GM19438 (cell line): ENCODE results near the gene BAIAP2.

ENCODE experiments used
- ATAC-seq: cut with Tn5 transposase; IDR thresholded peaks from one replicate; pipeline ENCODE4 v1.9.1; 2021; ENCODE audit warnings: low read depth; ENCODE audit not compliant: unreplicated experiment

BAIAP2 gene

DNA sequence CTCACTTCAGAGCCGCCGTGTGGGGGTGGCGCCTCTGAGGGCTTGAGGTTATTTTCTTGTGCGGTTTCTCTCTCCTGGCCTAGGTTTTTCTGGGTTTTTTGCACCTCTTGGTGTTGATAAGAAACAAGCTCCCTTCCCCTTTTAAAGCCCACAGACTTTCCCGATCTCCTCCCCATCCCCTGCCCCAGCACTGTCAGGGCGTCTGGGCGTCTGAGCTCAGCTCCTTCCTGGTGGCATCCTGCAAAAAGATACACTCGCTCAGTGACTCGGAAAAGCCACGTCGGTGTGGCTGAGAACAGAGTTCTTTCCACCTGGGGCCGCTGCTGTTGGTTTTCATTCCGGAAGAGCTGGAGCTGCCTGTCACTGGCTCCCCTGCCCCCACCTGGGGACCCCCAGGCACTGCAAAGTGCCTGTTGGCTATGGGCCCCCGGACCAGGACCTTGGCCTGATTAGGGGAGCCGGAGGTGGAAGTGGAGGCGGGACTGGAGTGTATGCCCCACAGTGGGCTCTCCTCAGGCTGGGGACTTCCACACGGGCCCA is 14.5 kb downstream of the BAIAP2 start:
- no peak for ATAC-seq

DNA sequence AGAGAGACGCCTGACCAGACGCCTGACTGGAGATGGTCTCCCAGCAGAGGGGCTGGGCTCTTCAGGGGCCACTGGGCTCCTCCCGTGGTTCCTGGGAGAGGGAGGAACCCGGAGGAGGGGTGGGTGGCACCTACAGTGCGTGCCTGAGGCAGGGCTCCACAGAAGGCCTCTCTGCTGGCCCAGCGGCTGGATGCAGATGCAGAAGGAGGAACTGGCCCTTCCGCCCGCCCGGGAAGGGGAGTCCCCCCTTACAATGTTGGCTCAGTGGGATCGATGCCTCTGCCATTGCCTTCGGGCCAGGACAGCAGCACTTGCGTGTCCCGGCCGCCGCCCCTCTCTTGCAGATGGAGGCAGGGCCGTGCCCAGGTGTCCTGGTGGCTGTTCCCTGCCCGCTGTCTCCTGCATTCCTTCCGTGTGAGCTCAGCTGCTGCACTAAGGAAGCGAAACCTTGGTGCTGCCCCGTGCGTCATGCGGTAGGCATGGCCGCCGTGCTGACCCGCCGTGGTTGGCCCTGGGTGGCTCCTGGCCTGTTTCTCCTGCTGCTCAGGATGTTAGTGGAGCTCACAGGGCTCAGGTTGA is 15.1 kb downstream of the BAIAP2 start:
- ATAC-seq, result no peak

DNA sequence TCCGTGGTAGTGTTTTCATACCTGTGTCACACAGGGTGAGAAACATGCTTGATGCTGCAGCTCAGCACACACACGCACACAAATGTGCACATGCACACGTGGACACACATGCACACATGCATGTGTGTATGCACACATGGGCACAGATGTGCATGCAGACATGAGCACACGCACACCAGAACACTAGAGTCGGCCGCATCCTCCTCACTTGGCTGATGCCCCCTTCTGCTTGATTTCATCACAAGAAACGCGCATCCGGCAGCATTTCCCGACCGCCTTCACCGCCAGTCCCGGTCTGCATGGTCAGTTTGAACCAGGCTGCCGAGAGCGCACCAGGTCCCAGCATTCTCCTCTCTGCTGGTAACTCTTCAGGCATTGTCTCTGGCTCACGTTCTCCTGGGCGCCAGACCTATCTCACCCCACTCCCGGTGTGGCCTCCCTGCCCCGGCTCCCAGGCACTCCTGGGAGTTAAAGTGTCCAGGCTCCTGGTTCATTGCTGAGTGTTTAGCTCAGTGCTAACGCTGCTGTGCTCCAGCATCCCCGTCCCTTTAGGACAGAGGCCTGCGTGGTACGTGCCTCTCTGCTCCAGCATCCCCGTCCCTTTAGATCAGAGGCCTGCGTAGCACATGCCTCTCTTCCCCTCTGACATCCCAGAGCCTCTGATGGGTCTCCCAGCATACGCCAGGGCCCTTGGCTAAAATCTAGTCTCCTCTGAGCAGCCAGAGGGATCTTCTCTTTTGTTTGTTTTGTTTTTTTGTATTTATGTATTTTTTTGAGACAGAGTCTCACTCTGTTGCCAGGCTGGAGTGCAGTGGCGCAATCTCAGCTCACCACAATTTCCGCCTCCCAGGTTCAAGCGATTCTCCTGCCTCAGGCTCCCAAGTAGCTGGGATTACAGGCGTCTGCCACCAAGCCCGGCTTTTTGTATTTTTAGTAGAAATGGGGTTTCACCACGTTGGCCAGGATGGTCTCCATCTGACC is 16.0 kb downstream of the BAIAP2 start:
- no peak for ATAC-seq

DNA sequence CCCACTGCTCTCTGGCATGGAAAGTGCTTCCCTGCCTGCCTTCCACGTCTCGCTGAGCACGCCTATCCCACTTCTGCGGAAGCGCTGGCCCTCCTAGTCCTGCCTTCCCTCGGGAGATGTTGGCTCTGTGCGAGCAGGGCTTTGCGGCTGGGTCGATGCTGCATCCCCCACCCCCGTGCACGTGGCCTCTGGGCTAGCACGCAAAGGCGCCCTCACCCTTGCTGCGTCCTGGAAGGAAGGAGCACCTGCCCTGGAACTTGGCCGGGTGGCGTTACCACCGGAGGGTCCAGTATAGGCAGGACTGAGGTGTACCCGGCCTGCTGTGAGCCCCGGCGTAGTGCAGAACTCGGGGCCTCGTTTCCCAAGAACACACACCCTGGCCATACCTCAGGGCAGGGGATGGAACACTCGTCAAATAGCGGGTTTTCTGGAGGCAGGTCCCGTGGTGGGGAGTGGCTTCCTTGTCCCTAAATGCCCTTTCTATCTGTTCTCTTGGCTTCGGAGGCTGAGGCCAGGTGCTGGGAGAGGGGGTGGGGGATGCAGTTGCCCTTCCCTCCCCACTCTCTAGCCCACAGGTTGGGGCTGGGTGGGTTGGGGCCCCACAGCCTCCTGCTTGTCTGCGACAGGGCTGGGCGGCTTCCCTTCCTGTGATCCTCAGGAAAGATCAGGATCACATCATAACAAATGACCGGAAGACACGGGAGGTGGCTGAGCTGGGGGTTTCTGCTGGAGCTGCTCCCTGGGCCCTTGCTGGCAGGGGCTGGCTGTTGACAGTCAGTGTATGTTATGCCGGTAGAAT is 17.4 kb downstream of the BAIAP2 start:
- no peak for ATAC-seq

DNA sequence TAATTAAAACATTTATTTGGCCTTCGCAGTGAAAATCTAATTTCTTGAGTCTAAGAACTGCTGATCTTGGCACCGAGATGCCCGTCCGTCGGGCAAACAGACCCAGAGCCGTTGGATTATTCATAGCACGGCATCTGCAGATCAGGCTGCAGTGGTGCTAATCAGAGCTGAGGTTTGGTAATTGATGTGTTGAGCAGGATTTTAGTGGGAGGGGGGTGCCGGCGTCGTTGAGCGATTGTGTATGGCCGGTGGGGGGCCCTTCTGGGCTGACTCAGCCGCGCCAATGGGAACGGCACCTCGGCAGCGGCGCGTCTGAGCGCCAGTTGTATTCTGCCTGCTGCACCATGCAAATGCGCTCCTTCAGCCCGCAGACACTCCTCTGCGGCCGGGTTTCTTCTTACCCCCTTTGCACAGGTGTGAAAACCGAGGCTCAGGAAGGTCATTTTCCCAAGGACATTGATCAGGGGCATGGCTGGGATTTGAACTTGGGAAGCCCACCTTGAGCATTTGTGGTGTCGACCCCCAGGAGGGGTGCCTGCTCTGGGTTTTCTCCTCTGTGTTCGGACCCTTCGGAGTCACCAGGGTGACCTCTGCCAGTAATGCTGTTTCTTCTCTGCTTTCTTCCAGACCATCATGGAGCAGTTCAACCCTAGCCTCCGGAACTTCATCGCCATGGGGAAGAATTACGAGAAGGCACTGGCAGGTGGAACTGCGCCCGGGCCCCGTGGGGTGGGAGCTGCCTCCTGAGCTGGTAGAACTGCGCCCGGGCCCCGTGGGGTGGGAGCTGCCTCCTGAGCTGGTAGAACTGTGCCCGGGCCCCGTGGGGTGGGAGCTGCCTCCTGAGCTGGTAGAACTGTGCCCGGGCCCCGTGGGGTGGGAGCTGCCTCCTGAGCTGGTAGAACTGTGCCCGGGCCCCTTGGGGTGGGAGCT is 18.4 kb downstream of the BAIAP2 start:
- no peak for ATAC-seq

DNA sequence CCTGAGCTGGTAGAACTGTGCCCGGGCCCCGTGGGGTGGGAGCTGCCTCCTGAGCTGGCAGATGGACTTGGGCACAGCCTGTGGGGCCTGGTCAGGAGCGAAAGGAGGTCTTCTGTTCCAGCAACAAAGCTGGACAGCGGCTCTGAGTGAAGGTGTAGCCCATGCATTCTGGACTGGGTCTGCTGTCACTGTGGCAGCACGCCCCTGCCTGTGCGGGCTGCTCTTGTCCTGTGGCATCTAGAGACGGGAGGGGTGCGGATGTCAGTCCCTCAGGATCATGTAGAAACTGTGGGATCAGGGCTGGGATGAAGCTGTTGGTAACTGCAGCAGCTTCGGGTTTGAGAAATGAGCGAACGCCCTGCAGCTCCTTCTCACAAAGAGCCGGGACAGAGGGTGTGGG is 19.4 kb downstream of the BAIAP2 start:
- ATAC-seq, result no peak

DNA sequence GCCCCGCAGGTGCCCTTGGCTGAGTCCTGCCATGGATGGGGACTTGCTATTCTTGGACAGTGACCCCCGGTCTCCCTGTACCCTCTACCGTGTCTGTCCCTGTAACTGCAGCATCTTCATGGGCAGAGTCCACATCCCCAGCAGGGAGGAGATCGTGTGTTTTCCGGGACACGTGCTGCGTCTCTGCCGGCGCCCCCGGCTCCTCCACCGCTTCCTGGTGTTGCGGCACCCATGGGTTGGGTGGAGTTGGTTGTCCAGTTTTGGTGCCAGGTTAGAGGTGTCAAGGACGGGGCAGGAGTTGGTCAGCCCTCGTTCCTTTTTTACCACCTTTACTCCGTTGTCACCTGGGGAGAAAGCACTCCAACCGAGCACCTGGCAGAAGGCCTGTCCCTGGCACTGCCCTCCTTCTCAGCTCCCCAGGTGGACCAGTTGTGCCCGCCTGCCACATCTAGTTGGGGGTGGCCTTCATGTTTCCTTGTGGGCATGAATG is 20.0 kb downstream of the BAIAP2 start:
- ATAC-seq, result no peak

DNA sequence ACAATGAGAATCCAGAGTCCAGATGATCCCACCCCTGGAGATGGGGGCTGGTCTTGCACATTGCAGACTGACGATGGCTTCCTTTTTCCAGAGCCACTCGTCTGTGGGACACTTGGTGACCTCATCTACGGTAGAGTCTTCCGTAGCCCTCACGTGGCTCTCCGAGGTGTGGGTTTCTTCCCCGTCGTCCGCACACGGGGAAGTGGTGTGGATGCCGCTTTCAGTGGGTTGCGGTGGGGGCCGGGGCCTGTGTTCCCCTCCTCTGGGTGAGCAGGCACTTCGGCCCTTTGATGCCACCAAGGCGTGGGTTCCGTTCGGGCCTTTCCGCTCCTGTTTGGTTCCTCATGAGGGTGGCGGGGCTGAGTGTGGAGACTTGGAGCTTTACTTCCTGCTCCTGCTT is 21.4 kb downstream of the BAIAP2 start:
- ATAC-seq, result no peak

DNA sequence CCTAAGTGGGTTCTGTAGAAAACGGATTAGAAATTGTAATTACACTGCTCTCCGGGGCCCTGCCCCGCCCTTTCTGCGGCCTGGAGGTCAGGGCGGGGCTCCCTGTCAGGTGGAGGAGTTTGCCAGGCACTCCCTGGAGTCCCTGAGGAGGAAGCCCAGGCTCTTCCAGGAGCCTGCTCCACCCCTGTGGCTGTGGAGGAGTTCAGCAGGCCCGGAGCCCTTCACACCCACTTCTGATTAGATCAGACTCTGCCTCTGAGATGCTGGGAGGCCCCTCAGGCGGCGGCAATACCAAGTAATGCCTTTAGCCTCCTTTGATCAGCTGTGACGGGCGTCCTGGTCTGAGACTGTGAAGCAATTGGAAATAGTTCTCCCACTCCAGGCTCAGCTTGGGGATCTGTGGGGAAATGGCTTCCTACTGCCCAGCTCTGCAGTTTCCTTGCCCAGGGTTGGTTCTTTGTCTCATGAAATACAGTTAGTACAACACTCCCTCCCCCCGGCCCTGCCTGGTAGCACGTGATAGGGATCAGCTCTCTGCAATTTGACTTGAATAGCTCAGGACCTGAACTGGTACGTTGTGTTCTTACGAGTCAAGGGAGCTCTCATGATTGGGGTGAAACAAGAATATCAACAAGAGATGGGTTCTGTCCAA is 22.3 kb downstream of the BAIAP2 start:
- no peak for ATAC-seq

DNA sequence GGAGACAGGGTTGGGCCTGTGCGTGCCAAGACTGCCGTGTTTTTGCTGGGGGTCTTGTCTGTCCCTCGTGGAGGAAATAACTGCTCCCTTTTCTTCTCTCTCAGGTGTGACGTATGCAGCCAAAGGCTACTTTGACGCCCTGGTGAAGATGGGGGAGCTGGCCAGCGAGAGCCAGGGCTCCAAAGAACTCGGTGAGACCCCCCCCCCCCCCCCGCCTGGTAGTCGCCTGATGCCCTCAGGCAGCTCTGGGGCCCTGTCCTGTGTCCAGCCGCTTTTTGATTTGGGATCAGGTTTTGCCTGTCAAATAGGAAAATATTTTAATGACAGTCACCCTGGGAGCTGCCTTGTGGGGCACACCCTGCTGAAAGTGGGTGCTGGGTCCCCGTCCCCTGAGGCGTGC is 22.8 kb downstream of the BAIAP2 start:
- no peak for ATAC-seq

DNA sequence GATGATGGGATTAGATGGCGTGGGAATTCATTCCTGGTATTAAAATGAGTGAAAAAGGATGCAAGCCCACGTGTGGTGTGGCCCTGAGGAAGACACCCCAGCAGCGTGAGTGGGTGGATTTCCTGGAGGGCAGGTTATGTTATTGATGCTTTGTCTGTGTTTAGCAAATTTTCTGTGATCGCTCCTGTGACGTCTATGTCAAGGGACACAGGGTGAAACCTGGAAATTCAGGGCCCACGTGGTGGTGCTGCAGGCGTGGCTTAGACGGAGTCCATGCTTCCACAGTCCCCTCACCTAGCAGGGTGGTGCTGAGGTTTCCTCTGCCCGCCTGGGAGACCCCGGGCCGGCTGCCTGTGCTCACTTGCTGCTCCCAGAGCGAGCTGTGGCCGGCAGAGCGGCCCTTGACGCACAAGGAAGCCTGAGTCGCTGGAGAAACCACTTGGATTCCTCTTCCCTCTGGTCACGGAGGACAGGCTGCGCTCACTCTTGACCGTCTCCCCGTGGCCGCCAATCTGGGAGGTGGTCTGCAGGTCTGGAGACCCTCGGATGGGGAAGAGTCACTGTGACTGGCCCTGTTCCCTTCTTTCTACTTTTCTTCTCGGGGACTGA is 23.4 kb downstream of the BAIAP2 start:
- no peak for ATAC-seq

DNA sequence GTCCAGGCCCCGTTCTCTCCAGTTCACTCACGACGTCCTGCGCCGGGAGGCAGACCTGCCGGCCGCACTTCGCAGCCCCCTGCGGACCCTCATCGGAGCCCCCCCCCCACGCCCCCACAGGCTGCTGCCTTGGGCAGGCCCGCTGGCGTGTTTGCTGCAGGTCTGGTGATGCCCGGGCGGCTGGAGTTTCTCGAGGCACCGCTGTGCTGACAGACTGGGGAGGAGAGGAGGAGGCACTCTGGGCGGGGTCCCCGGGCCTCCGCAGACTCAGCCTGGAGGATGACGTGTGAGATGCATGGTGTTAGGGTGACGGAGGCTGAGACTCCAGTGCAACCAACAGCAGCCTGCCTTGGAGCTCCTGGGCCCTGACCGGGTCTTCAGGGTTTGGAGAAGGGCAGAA is 24.1 kb downstream of the BAIAP2 start:
- no peak for ATAC-seq

DNA sequence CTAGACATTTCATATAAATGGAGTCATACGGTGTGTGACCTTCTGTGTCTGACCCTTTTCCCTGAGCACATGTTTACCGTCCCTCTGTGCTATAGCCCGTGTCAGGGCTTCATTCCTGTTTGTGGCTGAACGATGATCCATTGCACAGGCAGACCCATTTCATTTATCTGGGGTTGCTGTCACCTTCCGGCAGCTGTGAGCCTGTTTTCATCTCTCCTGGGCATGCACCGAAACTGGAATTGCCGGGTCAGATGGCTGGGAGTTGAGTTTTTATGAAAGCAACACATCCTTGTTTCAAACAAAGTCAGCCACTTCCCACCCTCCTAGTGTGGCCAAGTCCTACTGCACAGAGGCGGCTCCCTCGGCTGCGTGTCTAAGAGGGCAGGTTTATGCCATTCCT is 25.5 kb downstream of the BAIAP2 start:
- ATAC-seq, result no peak

DNA sequence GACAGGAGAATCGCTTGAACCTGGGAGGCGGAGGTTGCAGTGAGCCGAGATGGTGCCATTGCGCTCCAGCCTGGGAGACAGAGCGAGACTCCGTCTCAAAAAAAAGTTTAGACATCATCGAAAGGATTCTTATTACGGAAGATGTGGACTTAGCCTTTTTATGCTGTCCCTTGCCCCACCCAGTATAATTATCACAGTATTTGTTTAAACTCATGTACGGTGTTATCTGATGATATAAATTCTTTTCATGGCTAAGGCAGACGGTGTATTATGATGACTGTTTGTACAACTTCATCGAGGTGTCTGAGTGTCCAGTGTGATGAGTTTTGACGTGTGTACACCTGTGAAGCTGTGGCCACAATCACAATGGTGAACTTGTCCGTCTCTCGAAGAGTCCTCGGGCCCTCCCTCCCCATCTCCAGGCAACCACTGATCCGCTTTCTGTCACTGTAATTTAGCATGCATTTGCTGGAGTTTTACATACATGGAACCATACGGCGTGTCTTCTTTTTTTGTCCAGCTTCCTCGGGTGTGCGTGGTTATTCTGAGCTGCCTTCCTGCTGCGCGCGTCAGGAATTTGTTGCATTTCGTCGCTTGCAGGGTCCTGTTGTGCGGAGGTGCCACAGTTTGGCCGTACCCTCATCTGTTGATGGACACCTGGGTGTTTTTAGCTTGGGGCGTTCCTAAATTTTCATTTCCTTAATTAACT is 26.2 kb downstream of the BAIAP2 start:
- ATAC-seq, result no peak

DNA sequence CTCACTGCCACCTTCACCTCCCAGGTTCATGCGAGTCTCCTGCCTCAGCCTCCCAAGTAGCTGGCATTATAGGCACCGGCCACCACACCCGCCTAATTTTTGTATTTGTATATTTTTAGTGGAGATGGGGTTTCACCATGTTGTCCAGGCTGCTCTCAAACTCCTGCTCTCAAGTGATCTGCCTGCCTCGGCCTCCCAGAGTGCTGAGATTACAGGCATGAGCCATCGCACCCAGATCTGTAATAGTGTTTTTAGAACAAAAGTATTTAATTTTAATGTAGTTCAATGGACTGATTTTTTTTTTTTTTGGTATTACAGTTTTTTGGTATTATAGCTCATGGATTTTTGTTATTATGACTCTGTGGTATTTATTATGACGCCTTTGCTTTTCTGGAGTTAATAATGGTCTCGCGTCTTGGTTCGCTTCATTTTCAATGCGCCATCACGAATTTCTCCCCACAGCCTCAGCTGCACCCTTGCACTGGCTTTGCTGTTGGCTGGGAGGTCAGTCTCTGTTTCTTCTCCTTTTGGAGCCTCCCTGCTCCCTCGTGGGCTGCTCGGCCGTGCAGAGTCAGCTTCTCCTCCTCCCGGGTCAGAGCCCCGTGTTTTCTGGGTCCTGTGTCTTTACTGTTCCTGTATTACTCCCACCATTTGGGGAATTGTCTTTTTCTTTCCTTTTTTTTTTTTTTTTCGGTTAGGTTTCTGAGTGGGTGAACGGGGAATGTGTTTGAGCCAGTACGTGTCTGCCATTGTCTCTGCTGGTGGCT is 27.2 kb downstream of the BAIAP2 start:
- no peak for ATAC-seq

DNA sequence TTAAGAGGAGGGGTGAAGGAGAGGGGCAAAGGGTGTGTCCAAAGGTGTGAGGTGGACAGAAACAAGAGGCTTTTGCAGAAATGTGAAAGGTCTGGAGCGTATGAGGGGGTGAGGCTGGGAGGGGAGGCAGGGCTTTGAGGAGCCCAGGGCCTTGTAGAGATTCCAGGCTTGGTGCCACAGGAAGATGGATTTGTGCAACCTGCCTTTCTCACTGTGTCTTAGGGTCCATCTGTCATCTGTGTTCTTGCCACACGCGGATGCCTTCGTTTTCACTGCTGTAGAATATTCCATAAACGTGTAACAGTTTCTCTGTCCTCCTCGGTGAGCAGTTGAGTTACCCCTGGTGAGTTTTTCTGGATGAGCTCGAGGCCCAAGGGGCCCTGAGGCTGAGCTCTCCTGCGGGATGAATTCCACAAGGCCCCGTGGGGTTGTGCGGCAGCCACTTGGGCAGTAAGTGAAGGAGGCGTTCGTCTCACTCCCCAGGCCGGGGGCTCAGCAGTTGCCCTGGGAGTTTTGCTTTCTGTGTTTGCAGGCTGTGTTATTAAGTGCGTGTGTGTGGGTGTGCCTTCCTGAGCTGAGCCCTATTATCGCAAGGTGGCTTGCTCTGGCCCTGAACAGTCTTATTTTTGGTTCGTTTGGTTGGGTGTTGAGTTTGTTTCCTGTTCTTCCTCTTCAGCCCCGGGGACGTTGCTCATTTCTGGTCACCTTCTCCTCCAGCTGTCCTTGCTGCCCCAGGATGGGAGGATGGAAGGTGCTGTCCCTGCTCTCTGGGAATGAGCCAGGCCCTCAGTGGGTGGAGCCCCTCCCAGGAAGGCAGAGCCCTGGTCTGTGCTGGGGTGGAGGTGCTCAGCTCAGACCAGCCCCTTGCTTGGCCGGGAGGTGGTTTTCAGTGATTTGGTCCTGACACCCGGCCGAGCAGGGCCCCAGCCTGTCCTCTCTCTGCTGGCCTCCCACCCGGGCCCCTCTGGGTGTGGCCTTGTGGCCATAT is 28.4 kb downstream of the BAIAP2 start:
- no peak for ATAC-seq
